HG03520 (cell line): ENCODE results near the gene UBE3B.

Source experiments
- ATAC-seq: cut with Tn5 transposase; IDR thresholded peaks from one replicate; pipeline ENCODE4 v1.9.1; 2021; ENCODE audit warnings: mild to moderate bottlenecking, moderate library complexity; ENCODE audit not compliant: unreplicated experiment

The UBE3B gene

DNA sequence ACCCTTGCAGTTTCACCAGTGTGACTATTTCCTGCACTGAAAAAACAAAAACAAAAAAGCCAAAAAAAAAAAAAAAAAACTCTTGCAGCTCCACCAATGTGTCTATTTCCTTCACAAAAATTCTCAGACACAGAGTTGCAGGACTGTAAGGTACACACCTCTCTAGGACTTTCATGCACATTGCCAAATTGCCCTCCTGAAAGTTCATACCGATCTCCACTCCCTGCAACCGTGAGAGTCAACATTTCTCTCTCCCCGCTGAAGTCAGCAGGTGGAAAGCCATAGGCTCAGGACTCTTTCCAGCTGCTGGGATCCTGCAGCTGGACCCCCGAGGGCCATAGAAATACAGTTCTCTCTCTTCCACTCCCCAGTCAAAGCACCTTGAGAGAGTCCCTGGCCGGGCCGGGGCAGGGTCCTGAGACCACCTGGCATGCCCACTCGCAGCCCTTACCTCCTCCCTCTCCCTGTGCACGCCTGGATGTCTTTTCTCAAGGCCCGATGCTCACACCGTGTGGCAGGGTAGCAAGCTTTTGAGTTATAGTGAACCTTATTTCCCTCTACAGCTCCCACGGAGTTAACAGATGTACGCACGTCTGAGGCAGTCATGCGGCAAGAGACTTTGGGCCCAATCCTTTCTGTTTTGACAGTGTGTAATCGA, 72.3 kb downstream of the UBE3B start:
- no peak for ATAC-seq

DNA sequence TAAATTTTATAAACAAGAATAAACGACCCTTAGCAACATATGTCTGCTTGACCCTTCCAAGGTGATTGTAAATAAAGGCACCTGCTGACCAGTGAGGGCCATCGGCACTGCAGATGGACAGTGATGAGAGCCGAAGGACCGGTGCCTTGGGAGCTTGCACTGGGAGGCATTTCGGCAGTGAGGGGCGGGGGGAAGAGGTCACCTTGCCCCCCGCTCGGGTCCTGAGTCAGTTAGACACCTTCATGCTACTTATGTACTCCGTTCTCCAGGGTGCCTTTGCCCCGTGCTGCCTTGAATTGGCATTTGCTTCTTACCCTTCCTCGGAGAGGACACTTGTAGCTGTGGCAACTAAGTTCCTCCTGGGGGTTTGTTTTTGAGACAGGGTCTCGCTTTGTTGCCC, 72.8 kb downstream of the UBE3B start:
- ATAC-seq: no peak

GRCh38 chr12:109551108-109551507, 73.7 kb downstream of the UBE3B start:
- ATAC-seq: no peak

DNA sequence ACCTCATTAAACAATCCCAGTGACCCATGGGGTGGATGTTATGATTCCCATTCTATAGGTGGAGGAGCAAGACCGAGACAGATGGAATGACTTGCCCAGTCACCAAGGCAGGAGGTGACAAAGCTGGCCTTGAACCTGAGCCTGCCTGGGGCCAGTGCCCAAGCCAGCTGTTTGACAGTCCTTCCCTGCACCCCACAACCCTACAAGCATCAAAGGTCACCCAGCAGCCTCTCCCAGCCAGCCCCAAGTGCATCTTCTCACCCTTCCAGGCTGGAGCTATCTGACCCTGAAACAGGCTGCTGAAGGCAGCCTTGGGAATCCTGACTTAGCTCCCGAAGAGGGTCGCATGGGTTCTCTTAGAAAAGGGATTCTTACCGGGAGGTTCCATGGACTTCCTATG, 75.5 kb downstream of the UBE3B start:
- no peak for ATAC-seq

DNA sequence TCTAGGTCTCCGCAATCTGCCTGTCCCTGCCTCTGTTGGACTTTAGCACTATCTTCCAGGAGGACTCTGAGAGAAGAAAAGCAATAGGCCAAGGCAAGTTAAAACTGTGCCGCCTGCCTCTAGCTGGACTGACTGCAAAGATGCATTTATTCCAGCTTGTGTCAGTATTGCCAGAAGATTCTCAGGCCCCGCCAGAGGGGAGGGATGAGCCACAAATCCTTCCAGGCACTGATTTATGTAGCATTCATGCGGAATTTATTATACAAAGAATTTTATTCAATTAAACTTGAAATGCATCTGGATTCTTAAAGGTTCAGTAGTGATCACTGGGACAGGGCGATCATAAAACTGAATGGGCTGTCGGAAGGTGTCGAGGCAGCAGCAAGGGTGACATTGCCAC, 76.0 kb downstream of the UBE3B start:
- no peak for ATAC-seq

DNA sequence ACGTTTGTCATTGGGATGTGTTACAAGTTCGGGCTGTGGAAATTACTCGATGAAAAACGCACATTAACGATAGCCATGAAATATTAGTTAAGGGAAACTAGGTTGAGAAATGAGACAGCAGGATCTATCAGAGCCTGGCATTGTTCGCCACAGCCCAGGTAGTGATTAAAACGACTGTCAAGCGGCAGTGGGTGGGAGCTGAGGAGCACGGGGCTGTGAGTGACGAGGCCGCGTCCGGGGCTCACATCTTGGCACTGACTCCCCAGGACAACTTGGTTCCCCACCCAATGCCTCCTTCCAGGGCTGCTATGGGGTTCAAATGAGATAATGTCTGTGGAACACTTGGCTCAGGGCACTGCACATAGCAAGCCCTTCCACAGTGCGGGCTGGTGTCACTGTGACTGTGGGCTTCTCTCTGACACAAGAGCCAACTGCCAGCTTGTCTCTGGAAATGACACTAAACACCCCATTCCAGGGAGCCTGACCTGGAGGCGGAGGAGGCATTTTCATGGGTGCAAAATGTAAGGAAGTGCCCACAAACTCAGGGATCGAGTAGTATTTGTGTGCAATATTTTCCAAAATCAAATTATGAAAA, 76.6 kb downstream of the UBE3B start:
- no peak for ATAC-seq

- no peak for ATAC-seq
These were observed 77.3 kb downstream of the UBE3B start for GRCh38 chr12:109554761-109555160.

- no peak for ATAC-seq
These were observed 78.2 kb downstream of the UBE3B start for GRCh38 chr12:109555431-109556315.

- ATAC-seq: no peak
These were observed 79.8 kb downstream of the UBE3B start for GRCh38 chr12:109557200-109557599.

DNA sequence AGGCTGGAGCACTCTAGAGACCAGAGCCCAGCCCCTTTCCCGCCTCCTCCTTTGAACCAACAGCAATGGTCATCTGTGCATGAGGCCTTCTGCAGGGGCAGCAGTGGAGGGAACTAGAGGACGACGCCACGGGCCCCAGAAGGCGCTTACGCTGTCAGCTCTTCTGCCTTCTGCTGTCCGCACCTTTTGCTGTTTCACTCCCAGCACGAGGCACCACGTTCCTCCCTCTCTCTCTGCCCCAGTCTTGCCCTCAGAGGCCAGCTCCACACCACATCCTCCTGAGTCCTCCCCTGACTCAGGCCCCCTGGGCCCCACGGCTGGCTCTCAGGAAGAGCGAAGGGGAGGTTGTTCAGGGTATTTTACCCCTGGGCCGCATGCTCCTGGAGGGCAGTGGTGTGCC, 80.4 kb downstream of the UBE3B start:
- no peak for ATAC-seq

- ATAC-seq: no peak
These were observed 81.2 kb downstream of the UBE3B start for GRCh38 chr12:109558374-109559199.

DNA sequence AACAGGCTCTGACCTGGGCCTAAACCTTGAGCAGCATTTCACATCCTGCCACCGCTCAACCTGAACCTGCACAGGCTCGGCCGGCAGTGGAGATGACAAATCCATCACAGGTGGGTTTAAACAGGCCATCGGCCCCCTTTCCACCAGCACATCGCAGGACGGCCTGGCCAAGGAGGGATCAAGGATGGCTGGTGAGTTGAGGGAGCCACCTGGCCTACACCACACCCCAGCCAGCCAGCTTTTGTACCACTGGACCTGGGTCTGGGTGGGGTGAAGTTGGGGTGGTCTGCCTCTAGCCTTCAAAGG, 81.7 kb downstream of the UBE3B start:
- ATAC-seq: no peak

- no peak for ATAC-seq
These were observed 82.2 kb downstream of the UBE3B start for GRCh38 chr12:109559601-109560000.

DNA sequence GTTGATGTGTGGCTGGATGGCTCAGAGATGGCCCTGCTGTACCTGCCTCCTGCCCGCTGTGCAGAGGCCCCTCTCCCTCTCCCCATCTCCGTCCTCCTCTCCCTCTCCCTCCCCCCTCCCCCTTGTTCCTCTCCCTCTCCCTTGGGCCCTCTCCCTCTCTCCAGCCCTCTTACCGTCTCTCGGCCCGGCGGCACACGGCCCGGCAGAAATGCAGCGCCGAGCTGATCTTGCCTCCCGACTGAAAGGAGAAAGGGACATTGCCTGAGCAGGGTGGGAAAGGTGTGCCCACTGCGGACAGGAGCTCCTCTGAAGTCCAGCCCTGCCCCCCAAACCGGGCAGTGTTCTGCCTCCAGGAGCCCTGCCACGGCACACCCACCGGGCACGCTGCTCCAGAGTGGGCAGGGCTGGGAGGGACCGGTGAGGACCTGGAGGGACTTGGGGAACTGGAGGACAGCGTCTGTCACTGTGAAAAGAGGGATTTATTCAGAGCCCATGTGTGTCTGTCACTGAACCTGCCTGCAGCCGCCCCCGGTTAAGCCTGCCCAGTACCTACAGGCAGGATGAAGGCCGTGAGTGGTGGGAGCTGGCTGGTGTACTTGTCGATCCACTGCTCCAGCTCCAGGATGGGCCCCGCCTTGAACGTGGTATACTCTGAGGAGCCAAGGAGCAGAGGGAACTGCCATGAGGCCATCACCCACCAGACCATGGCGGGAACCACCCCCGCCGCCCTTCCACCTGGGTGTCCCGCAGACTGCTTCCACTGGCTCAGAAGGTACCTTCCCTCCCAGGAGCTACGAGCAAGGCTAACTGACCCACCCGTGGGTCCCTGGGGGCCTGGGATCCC, 83.7 kb downstream of the UBE3B start:
- ATAC-seq: no peak

DNA sequence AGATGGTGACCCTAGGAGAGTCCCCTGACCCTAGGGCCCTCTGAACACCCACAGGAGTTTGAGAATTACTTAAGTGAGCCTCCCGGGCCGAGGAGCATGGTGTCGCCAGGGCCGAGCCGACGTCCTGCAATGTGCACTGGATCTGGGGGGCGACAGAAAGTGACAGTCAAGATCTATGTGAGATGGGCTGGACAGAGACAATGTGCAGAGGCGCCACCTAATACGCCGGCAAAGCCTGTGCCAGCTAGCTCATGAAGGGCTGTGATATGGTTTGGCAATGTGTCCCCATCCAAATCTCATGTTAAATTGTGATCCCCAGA, 84.2 kb downstream of the UBE3B start:
- no peak for ATAC-seq

- ATAC-seq: no peak
These were observed 85.4 kb downstream of the UBE3B start for GRCh38 chr12:109562871-109563270.

DNA sequence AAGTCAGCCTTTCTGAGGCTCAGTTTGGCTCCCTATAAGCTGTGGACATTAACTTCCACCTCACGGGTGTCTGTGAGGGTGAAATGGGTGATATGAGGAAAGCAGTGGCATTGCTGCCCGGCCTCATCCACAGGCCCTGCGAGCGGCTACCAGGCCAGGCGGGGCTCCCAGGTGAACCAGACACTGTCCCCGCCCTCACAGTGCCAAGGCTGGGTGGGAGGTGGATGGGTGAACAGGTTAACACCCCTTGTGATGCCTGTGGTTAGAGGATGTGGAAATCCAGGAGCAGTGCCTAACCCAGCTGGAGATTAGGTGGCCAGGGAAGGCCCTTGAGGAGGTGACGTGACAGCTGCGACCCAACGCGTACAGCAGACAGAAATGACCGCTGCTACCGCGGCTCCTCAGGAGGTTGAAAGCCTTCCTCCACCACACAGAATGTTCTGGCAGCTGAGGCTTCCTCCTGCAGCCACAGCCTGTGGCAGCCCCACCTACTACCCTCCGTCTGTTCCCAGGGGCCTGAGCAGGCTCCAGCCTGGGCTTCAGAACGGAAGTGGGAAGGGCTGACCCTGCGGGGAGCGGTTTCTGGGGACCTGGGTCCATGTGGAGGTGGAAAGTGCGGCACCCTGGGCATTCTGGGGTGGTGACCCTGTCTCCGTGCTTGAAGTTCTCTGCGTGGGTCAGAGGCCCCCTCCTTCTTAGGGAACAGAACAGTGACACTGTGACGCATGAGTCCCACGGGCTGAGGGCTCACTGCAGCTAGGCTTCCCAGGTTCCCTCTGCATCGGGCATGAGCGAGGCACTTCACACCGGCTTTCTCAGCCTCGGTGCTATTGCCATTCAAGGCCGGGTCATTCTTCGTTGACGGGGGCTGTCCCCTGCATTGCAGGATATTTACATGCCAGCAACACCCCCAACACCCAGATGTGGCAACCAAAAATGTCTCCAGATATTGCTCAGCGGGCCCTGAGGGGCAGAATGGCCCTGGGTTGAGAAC, 86.2 kb downstream of the UBE3B start:
- ATAC-seq: no peak

GRCh38 chr12:109566424-109566823, 89.0 kb downstream of the UBE3B start:
- no peak for ATAC-seq

DNA sequence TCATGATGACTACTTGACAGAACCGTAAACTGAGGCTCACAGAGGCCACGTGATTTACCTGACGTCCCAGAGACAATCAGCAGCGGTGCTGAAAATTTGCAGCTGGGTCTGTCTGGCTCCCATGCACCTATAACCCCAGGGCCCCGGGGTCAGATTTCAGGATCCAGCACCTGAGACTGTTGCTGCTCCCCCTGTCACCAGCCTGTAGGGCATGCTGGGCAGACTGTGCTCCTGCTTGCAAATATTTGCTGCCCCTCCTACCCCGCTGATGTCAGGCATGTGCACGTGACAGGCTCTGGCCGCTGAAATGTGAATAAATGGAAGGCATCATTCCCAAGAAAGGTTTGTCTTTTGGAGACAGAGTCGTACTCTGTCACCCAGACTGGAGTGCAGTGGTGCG, 89.9 kb downstream of the UBE3B start:
- no peak for ATAC-seq
